Endothelial cell of umbilical vein (primary cell): ENCODE measurements around the gene AGR2. TPM values are rescaled to one million over a fixed set of nuclear protein-coding genes. Genes with fewer than 3 reads are reported as not detected.

Experiments
- BruUV-seq: library from RNA; stranded (reverse); fragments of 400-500 nt; replicated peaks from 2 replicates; lab custom pipeline; 2021; lab: Mats Ljungman, UMichigan
- CTCF ChIA-PET: fragments of 300-600, 350-600 bp; sonication (Branson Sonifier 250); formaldehyde crosslinking; loops from one replicate; lab custom pipeline; 2021; ENCODE audit warnings: antibody characterized with exemption, inconsistent platforms; lab: Charles Lee
- POLR2A ChIA-PET: fragments of 300-600, 350-600 bp; sonication (Branson Sonifier 250); formaldehyde crosslinking; loops from one replicate; lab custom pipeline; 2021; ENCODE audit warnings: antibody characterized with exemption, inconsistent platforms; lab: Charles Lee
- DNase-seq: peaks from one replicate; pipeline ENCODE4 v3.0.0-alpha.2; 2011; ENCODE audit warnings: low read depth, low spot score
- FAIRE-seq: peaks from 2 replicates; lab custom pipeline; 2011; peaks lifted over from hg19 to GRCh38; lab: Jason Lieb, UNC
- H2AFZ ChIP-seq: 2 replicates; pipeline ENCODE4 v1.6.0; 2012; ENCODE audit warnings: low read depth, low read length, control low read depth, inconsistent platforms
- H3K27ac ChIP-seq: 2 replicates; pipeline ENCODE4 v1.5.1; 2011; ENCODE audit warnings: low read depth, mild to moderate bottlenecking, control low read depth, low read length, moderate library complexity; ENCODE audit not compliant: insufficient read depth
- H3K27me3 ChIP-seq, 2 experiments: 2 replicates each; pipeline versions ENCODE4 v1.6.0 to v1.6.1; 2011; ENCODE audit warnings: low read length in 2 of 2, mixed read lengths in 1 of 2; ENCODE audit not compliant: control insufficient read depth in 2 of 2, insufficient read depth in 2 of 2
- H3K36me3 ChIP-seq, 2 experiments: 2 replicates in 1 of 2; 3 replicates in 1 of 2; pipeline ENCODE4 v1.5.1; 2011; ENCODE audit warnings: low read length in 2 of 2, mild to moderate bottlenecking in 1 of 2, moderate library complexity in 1 of 2; ENCODE audit not compliant: control insufficient read depth in 2 of 2, insufficient read depth in 2 of 2; ENCODE audit errors: extremely low read depth in 1 of 2
- H3K4me1 ChIP-seq: 3 replicates; pipeline ENCODE4 v1.5.1; 2011; ENCODE audit warnings: mild to moderate bottlenecking, low read length; ENCODE audit not compliant: control insufficient read depth, insufficient read depth; ENCODE audit errors: extremely low read depth
- H3K4me2 ChIP-seq: 2 replicates; pipeline ENCODE4 v1.6.1; 2011; ENCODE audit warnings: low read length, control low read depth, mixed read lengths; ENCODE audit not compliant: insufficient read depth
- H3K4me3 ChIP-seq, 3 experiments: fragments of 200-600 bp in 1 of 3; sonication (generic), shearing (Covaris generic) in 1 of 3; replicated peaks in 1 of 3; 2 replicates each; pipeline ENCODE4 v1.5.1; 2011 to 2016; ENCODE audit warnings: control low read depth in 3 of 3, low read length in 3 of 3, mild to moderate bottlenecking in 2 of 3, inconsistent platforms in 1 of 3, low read depth in 1 of 3, moderate library complexity in 1 of 3; ENCODE audit not compliant: insufficient read depth in 1 of 3
- H3K79me2 ChIP-seq: 2 replicates; pipeline ENCODE4 v1.6.0; 2012; ENCODE audit warnings: low read length, inconsistent platforms; ENCODE audit not compliant: control insufficient read depth, insufficient read depth
- H3K9ac ChIP-seq: replicated peaks from 2 replicates; pipeline ENCODE3; 2011; ENCODE audit warnings: low read length, control low read depth; ENCODE audit not compliant: insufficient read depth; ENCODE audit errors: extremely low read depth
- H3K9me1 ChIP-seq: replicated peaks from 3 replicates; pipeline ENCODE4 v1.6.0; 2011; ENCODE audit warnings: mild to moderate bottlenecking, low read length; ENCODE audit not compliant: control insufficient read depth, insufficient read depth; ENCODE audit errors: extremely low read depth
- H3K9me3 ChIP-seq: replicated peaks from 2 replicates; pipeline ENCODE4 v1.5.1; 2012; ENCODE audit warnings: low read length, inconsistent platforms; ENCODE audit not compliant: control insufficient read depth, insufficient read depth
- H4K20me1 ChIP-seq: replicated peaks from 2 replicates; pipeline ENCODE3; 2011; ENCODE audit warnings: mild to moderate bottlenecking, low read length; ENCODE audit not compliant: control insufficient read depth, insufficient read depth; ENCODE audit errors: extremely low read depth
- EZH2 ChIP-seq: IDR thresholded peaks from 2 replicates; pipeline ENCODE4 v1.6.1; 2012; ENCODE audit warnings: borderline replicate concordance, low read depth, mild to moderate bottlenecking, moderate library complexity, low read length, inconsistent platforms; ENCODE audit not compliant: severe bottlenecking
- FOS ChIP-seq: IDR thresholded peaks from 2 replicates; pipeline ENCODE4 v1.6.1; 2011; ENCODE audit warnings: mild to moderate bottlenecking, low read length, moderate library complexity, borderline replicate concordance; ENCODE audit not compliant: insufficient read depth
- JUN ChIP-seq: IDR thresholded peaks from 2 replicates; pipeline ENCODE4 v1.6.1; 2011; ENCODE audit warnings: borderline replicate concordance, low read depth; ENCODE audit not compliant: insufficient read length, insufficient read depth
- MYC ChIP-seq: IDR thresholded peaks from one replicate; pipeline ENCODE4 v1.6.1; 2011; ENCODE audit warnings: mild to moderate bottlenecking, low read depth, low read length
- dilution Hi-C: fragments of 300-500 bp; cut with MboI; formaldehyde crosslinking; loops from one replicate; pipeline ENCODE4 v1.15.0; 2019; ENCODE audit warnings: low sequenced_read_pairs; ENCODE audit not compliant: extremely low pct_ligation_motif_present
- intact Hi-C: fragments of 100-400 bp; cut with micrococcal nuclease; formaldehyde crosslinking; loops from one replicate; pipeline ENCODE4 v1.10.0; 2022
- polyA plus RNA-seq, 4 experiments: library from polyadenylated mRNA; depleted of rRNA in 3 of 4; stranded (reverse) in 3 of 4; unstranded in 1 of 4; fragments of >200 nt; gene quantifications; 2 replicates each; pipeline versions ENCODE4 v1.2.1 to v1.2.3, GENCODE V29; 2011 to 2012; ENCODE audit warnings: missing spikeins in 1 of 4
- total RNA-seq: library from RNA; stranded (reverse); gene quantifications from 2 replicates; pipeline ENCODE4 v1.2.3, GENCODE V29; 2021

AGR2 gene
- total and polyA plus RNA-seq, 2 donors (not counting 3 experiments of a cell fraction or from before 2014, with no cell fraction given): not detected

- Histone ChIP-seq H3K9me1 (no peaks in the 10 kb centered on the region), H3K27ac (no peak overlapping the region), H2AFZ (no peak overlapping the region), H3K79me2 (no peaks in the 10 kb centered on the region), H3K36me3 (no peaks in the 10 kb centered on the region), H3K27me3 (no peaks in the 10 kb centered on the region), H3K4me1 (peaks cover 7% of the 10 kb centered on the region), H3K9me3 (no peaks in the 10 kb centered on the region), H3K4me3 (no peak overlapping the region), H3K4me2 (no peak overlapping the region), H3K9ac (no peak overlapping the region), H4K20me1 (no peaks in the 10 kb centered on the region)
- FAIRE-seq (no peak), DNase-seq (no peak)
- intact Hi-C loops: no loop called here
- dilution Hi-C loops: no loop called here
- ChIA-PET POLR2A (no interaction called here), CTCF (interaction anchor here (1.3 to 2.0 kb wide), 3 partner anchors 11 to 106 kb away, joined by 3 to 8 read pairs (median 7); no protein-coding TSS in a partner anchor)
- TF ChIP-seq EZH2: no peak
- TF ChIP-seq FOS: peak; percentile 8
- BruUV-seq: no TSS peak
Observed at GRCh38 chr7:16812542-16813231, 7.9 kb upstream of the AGR2 start.

GRCh38 chr7:16811551-16811950 lies 6.8 kb upstream of the AGR2 start:
- no peak overlapping the region for H3K27ac ChIP-seq

More at GRCh38 chr7:16811551-16811950, 6.8 kb upstream of the AGR2 start:
- Histone ChIP-seq H3K4me1 (peaks cover 7% of the 10 kb centered on the region), H3K9me1 (no peaks in the 10 kb centered on the region), H3K79me2 (no peaks in the 10 kb centered on the region), H3K9me3 (no peaks in the 10 kb centered on the region), H3K4me3 (no peak overlapping the region), H4K20me1 (no peaks in the 10 kb centered on the region), H2AFZ (peak overlapping the region; percentile 80), H3K27me3 (no peaks in the 10 kb centered on the region), H3K4me2 (peak overlapping the region; percentile 46), H3K9ac (no peak overlapping the region), H3K36me3 (no peaks in the 10 kb centered on the region)
- TF ChIP-seq JUN (peak; percentile 30), MYC (no peak), FOS (peak; percentile 65)
- dilution Hi-C loops: no loop called here
- intact Hi-C loops: no loop called here
- ChIA-PET CTCF (interaction anchor here (2.0 kb wide), 1 partner anchor 107 kb away, joined by 8 read pairs; no protein-coding TSS in a partner anchor), POLR2A (no interaction called here)
- FAIRE-seq (peak; percentile 79), DNase-seq (peak; percentile 64)
- BruUV-seq: no TSS peak
